H4 (cell line): Measurements from ENCODE around the gene TAOK2. TPM values are rescaled to one million over a fixed set of nuclear protein-coding genes. Genes with fewer than 3 reads are reported as not detected.

Experiments
- DNase-seq: peaks from one replicate; pipeline ENCODE4 v3.0.0-alpha.2; 2015; ENCODE audit warnings: low spot score
- total RNA-seq: library from RNA; depleted of rRNA; stranded (reverse); fragments of >200 nt; shearing (Covaris generic); gene quantifications from 2 replicates; pipeline ENCODE4 v1.2.3, GENCODE V29; 2014

Gene TAOK2
- total RNA-seq, 1 experiment from 2014 or later, result 11.6 TPM

DNA sequence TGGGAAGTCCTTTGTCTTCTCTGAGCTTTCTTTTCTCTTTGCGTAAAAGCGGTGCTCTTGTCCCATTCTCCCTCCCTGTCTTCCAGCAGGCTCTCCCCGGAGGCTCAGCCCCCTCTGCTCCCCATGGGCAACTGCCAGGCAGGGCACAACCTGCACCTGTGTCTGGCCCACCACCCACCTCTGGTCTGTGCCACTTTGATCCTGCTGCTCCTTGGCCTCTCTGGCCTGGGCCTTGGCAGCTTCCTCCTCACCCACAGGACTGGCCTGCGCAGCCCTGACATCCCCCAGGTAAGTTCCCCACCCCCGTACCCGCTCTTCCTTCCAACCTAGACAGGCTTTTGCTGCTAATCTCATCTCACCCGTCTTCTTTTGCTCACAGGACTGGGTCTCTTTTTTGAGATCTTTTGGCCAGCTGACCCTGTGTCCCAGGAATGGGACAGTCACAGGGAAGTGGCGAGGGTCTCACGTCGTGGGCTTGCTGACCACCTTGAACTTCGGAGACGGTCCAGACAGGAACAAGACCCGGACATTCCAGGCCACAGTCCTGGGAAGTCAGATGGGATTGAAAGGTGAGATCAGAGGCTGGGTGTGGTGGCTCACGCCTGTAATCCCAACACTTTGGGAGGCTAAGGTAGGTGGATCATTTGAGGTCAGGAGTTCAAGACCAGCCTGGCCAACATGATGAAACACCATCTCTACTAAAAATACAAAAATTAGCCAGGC, 10.5 kb upstream of the TAOK2 start:
- DNase-seq, result no peak

DNA sequence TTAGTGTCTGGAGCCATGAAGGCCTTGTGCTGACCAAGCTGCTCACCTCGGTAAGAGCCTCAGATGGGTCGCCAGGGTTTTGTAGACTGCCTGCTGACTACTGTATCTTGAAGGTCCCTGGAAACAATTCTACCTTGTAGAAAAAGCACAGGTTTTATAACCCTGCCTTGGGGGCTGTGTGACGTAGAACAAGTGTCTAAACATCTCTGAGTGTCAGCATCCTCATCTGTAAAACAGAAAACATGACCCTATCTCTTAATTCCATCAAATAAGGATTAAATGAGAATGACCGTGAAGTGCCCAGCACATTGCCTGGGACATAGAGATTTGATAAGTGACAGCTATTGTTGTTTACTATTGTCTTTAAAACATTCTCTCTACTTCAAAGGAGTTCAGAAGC, 5.5 kb upstream of the TAOK2 start:
- no peak for DNase-seq

DNA sequence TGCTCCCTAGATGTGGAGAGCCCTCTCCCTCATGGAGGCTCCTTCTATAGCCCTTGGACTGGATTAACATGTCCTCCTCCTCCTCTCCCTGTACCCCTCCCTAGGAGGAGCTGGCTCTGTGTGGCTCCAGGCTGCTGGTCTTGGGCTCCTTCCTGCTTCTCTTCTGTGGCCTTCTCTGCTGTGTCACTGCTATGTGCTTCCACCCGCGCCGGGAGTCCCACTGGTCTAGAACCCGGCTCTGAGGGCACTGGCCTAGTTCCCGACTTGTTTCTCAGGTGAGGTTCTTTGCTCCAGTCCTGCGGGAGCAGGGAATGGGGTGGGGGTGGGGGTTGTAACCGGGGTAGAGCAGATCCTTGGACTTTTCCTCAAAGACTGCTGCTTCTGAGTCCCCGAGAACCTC, 2.4 kb upstream of the TAOK2 start:
- DNase-seq, result no peak

DNA sequence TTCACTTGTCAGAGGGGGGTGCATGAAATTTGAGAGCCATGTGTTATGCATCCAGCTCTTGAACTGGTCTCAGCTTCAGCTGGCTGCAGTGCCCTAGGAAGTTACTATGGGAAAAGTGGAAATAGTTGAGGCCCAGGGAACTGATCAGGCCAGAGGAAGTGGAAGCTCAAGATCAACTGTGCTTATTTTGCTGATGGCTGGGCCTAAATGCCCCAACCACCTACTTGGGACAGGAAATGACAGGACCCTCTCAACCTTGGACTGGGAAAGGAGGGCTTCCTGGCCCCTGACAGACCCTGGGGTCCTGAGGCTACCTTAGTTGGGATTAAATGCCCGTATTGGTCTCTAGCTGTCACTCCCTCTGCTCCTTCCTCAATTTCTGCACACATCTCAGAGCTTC, 1.2 kb upstream of the TAOK2 start:
- peak; percentile 1 for DNase-seq

DNA sequence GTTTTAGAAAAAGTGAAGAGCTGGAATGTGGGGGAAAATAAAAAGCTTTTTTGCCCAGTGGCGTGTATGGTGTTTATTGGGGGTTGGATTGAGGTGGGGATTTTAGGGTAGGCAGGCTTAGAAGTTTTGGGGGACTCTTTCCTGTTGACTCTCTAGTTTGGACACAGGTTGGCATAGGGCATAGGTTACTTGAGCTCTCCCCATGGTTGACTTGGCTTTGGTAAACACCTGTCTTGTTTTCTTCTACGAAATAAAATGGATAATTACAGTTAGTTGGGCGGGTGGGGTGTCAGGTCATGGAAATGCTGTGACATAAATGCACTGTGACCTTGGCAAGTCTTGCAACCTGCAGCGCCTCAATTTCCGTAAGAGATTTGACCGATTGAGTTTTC, 680 bp upstream of the TAOK2 start:
- no peak for DNase-seq

DNA sequence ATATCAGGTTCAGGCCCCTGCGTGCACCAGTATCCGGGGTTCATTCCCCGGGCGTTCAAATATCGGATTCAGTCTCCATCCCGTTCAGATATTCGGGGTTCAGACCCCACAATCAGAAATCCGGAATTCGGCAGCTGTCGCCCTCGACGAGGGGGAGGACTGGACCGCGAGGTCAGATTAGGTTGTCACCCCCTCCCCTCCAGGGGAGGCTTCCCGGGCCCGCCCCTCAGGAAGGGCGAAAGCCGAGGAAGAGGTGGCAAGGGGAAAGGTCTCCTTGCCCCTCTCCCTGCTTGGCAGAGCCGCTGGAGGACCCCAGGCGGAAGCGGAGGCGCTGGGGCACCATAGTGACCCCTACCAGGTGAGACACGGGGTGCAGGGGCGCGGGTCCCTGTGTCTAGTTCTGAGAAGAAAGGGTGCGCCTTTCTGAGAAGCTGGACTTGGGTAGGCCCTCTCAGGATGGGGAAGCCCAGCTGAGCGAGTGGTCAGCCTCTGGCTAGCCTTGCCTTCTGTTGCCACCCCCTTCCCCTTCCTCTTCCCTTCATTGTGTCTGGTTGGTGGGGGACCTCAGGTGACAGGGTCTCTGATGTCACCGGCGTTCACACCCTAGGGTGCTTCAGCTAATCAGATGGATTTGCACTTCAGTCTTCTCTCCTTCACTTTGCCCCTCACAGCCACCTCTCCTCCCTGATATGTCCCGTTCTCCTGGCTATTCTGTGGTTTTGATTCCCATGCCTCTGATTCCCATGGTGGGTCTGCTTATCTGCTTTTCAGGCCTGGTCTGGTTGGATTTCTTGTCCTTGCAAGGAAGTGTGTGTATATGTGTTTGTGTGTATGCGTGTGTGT, 844 bp downstream of the TAOK2 start:
- no peak for DNase-seq

DNA sequence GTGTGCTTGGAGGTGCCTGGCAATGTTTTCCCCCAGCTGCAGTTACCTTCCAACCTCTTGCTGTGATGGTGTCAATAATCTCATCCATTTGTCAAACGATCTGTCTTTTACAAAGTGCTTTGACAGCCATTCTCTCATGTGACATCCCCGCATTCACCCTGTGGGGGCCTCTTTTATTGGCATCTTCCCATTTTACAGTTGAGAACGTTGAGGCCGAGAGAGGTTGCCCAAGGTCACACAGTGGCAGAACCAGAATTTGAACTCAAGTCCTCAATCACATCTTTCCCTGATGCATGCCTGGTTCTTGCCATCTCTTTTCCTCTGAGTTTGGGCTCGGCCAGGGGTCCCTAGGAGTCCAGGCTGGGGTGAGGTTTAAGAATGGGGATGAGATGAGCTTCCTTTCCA, 1.5 kb downstream of the TAOK2 start:
- DNase-seq, result no peak

DNA sequence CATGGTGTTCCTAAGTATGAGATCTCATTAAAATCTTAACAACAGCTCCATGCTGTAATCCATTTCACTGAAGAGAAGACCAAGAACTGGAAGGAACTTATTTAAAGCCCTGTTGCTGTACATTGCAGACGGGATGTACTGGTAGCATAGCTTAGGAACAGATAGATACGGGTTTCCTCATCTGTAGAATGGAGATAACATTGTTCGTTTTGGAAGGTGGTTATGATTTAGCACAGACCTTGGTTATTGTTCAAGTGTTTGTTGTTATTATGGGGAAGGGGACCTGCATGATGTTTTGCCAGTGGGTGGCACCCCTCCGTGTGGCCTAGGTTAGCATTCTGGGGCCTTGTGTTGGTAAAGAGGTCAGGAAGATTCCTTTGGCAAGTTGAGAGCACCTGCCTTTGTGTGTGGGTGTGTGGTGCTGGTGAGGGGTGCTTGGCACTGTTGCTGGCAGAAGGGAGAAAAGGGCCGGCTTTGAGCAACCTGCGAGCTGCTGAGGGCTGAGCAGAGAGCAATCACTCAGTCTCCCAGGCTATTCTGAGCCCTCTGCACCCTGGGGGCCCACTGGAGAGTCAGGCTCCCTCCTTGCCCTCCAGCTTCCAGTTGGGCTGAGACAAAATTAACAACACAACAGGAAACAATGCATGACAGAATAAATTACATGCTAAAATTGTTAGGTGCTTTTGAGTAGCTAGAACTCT, 2.3 kb downstream of the TAOK2 start:
- DNase-seq, result no peak

DNA sequence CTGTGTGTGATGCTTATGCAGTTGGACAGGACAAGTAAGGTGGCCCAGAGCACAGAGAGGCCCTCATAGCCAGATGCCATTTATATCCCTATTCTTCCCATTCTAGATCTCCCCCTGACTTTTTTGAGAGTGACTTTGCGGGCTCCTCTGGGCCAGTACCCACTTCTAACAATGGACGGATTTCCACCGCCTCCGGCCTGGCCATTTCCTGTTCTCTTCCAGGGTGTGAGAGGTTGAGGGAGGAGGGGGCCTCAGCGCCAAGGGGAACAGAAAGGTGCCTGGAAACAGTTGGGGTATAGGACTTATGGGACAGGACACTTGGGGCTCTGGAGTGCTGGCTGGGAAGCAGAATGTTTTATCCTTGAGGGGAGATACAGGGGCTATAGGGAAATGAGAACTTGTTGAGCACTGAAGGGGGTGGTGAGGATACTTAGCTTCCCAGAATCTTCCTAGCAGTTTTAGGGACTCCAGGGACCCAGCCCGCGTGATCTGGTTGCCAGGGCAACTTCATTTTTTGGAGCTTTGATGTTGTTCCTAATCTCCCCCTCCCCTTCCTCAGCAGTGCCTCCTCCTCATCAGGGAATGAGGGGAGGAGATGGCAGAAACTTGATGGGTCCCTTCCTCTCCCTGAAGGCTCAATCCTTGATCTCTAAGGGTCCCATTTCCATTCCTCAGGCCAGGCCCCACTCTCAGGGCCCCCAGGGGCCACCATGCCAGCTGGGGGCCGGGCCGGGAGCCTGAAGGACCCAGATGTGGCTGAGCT, 3.6 kb downstream of the TAOK2 start:
- DNase-seq, result no peak

DNA sequence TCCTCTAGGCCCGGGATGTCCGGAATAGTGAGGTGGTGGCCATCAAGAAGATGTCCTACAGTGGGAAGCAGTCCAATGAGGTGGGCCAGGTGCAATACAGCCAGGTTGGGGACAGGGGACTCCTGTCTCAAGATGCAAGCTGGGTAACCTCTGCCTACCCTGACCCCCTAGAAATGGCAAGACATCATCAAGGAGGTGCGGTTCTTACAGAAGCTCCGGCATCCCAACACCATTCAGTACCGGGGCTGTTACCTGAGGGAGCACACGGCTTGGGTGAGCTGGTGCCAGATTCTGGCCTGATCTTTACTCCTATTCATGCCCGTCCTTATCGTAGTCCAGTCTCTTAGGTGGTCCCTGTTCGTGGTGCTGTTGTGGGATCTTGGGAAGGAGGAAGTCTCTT, 4.4 kb downstream of the TAOK2 start:
- DNase-seq, result no peak

DNA sequence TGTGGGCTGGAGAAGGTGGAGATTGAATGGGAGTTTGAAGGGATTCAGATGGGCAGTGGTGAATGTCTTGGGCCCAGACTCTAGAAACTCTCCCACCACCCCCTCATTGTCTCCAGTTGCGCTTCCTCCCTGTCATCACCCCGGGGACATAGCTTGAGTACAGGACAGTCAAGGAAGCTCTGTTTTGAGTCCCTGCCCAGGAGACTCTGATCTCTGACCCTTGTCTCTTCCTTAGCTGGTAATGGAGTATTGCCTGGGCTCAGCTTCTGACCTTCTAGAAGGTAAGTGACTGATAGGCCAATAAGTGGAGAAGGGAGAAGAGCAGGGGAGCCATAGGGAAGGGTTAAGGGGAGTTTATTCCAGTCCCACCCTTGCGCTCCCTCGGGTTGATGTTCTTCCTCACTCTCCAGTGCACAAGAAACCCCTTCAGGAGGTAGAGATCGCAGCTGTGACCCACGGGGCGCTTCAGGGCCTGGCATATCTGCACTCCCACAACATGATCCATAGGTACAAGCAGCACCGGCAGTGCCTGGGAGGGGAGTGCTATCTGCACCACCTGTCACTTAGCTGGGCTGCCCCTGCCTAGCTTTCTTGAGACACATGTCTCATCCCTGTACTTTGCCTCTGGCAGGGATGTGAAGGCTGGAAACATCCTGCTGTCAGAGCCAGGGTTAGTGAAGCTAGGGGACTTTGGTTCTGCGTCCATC, 5.0 kb downstream of the TAOK2 start:
- DNase-seq, result no peak

DNA sequence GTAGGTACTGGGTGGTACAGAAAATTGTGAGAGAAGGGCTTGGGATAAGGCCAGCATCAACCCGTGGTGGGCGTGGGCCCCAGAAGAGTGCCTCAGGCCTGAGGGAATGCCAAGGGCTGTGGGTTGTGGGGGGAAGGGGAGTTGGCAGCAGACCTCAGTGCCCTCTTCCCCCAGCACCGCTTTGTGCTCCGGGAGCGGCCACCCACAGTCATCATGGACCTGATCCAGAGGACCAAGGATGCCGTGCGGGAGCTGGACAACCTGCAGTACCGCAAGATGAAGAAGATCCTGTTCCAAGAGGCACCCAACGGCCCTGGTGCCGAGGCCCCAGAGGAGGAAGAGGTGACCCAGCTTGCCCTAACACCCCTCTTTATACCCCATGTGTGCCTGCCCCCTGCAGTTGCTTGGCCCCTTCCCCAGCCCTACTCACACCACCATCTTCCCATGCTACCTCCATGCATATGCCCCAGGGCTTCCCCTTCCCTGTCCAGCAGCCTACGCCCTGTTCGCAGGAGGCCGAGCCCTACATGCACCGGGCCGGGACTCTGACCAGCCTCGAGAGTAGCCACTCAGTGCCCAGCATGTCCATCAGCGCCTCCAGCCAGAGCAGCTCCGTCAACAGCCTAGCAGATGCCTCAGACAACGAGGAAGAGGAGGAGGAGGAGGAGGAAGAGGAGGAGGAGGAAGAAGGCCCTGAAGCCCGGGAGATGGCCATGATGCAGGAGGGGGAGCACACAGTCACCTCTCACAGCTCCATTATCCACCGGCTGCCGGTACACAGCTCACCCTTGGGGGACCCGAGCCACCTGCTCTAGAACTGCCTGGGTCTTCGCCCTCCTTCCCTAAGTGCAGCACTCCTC, 9.1 kb downstream of the TAOK2 start:
- DNase-seq, result no peak

DNA sequence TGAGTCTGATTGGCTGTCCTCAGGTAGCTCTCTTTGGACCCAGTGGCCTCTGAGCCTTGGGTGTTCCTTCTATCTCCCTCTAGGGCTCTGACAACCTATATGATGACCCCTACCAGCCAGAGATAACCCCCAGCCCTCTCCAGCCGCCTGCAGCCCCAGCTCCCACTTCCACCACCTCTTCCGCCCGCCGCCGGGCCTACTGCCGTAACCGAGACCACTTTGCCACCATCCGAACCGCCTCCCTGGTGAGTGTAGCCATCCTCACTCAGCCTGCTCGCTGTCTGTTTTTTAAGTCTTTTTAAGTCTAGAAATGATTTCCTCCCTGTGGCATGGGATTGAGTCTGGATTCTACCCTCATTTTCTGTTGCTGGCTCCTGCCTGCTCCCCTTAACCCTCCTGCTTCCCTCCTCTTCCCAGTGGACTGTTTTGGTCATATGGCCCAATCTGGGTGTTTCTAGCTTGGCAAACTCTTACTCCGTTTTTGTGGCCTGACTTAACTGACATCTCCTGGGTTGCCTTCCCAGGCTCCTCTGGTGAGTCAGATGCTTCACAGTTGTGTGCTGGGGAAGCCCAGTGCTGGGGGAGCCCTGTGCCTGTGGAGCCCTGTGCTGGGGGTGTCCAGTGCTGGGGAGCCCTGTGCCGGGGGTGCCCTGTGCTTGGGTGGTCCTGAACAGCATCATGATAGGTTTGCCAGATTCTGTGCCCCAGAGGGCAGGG, 9.9 kb downstream of the TAOK2 start:
- DNase-seq, result no peak

DNA sequence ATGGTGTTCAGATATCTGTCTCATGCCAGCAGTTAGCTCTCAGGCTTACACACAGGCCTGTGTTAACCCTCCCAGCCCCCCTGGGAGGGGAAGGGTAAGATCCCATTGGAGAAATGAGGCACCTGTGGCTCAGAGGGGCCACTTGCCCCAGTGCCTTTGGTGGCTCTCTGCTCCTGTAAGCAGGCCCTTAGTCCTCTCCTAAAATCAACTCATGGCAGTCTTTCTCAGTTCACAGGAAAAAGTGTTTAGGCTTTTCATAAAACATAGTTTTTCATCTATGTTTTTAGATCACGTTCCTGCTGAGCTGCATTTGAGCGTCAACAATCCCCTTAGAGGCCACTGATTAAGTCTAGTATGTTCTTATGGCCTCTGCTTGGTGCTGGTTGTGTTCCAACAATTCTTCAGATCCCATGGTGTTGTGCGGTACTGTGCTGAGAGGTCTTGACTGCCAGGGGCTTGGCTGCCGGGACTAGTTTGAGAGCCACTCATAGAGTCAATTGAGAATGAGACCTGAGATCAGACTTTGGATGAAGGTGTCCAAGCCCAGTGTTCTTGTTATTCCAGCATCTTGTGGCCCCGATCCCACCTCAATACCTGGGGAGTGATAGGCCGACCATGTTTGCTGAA, 10.6 kb downstream of the TAOK2 start:
- DNase-seq, result no peak

DNA sequence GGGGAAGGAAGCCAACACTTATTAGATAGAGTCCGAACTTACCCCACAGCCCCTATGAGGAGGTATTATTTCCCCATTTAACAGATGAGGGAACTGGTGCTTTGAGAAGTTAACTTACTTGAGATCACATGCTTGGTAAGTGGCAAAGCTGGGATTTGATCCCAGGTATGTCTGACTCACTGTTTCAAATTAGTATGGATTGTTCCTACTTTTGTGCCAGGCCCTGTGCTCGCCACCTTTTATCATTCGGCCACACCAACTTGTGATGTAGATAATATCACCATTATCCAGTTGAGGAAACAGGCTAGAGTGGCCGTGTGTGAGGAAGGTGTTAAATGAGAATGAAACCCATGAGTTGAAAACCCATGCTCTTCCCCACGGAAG, 11.1 kb downstream of the TAOK2 start:
- DNase-seq, result no peak

DNA sequence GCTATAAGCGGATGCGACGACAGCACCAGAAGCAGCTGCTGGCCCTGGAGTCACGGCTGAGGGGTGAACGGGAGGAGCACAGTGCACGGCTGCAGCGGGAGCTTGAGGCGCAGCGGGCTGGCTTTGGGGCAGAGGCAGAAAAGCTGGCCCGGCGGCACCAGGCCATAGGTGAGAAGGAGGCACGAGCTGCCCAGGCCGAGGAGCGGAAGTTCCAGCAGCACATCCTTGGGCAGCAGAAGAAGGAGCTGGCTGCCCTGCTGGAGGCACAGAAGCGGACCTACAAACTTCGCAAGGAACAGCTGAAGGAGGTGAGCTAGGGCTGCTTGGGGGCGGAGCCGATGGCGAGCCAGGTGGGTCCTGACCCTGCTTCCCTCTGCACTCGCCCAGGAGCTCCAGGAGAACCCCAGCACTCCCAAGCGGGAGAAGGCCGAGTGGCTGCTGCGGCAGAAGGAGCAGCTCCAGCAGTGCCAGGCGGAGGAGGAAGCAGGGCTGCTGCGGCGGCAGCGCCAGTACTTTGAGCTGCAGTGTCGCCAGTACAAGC, 11.7 kb downstream of the TAOK2 start:
- no peak for DNase-seq

DNA sequence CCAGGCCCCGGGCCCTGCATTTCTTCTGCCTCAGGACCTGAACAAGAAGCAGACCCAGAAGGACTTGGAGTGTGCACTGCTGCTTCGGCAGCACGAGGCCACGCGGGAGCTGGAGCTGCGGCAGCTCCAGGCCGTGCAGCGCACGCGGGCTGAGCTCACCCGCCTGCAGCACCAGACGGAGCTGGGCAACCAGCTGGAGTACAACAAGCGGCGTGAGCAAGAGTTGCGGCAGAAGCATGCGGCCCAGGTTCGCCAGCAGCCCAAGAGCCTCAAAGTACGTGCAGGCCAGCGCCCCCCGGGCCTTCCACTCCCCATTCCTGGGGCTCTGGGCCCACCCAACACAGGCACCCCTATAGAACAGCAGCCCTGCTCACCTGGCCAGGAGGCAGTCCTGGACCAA, 12.6 kb downstream of the TAOK2 start:
- DNase-seq, result no peak

DNA sequence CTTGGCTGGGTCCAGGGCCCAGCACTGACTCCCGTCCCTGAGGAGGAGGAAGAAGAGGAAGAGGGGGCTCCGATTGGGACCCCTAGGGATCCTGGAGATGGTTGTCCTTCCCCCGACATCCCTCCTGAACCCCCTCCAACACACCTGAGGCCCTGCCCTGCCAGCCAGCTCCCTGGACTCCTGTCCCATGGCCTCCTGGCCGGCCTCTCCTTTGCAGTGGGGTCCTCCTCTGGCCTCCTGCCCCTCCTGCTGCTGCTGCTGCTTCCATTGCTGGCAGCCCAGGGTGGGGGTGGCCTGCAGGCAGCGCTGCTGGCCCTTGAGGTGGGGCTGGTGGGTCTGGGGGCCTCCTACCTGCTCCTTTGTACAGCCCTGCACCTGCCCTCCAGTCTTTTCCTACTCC, 13.3 kb downstream of the TAOK2 start:
- no peak for DNase-seq
